ENCODE data around the gene DDX27. TPM values are rescaled to one million over a fixed set of nuclear protein-coding genes. Genes with fewer than 3 reads are reported as not detected.

DDX27 gene
- total RNA-seq, 2 donors from 2014 or later: 32.9 to 35.0 TPM

- TF ChIP-seq CTCF (IDR thresholded peaks at IDR 0.05): no peak
- no peak for TF ChIP-seq POLR2AphosphoS5 (IDR thresholded peaks at IDR 0.05)
- TF ChIP-seq POLR2A (IDR thresholded peaks at IDR 0.05): no peak
- H3K4me3 ChIP-seq: no peak overlapping the region
- no peaks in the 10 kb centered on the region for H3K9me3 ChIP-seq
- no peak overlapping the region for H3K27ac ChIP-seq
- peaks cover 10% of the 10 kb centered on the region for H3K4me1 ChIP-seq (replicated peaks)
- DNase-seq (ENCODE audit: low spot score): no peak
- intact Hi-C loops (cut with DNase I): no loop called here
- peaks cover 8 to 42% of the 10 kb centered on the region in 2 donors for H3K36me3 ChIP-seq
- WGBS: 98% methylated on average over 5 of the region's 5 CpGs
- no peaks in the 10 kb centered on the region for H3K27me3 ChIP-seq (replicated peaks; ENCODE audit: insufficient read depth)
Observed at GRCh38 chr20:49284818-49285217, 65.6 kb downstream of the DDX27 start.

GRCh38 chr20:49285233-49285668, 66.0 kb downstream of the DDX27 start:
- Histone ChIP-seq H3K9me3 (no peaks in the 10 kb centered on the region), H3K36me3 (peaks cover 8 to 42% of the 10 kb centered on the region in 2 donors)
- no peak for TF ChIP-seq POLR2AphosphoS5 (IDR thresholded peaks at IDR 0.05)

GRCh38 chr20:49285813-49286494, 66.7 kb downstream of the DDX27 start:
- WGBS: 86% methylated on average over 4 of the region's 4 CpGs
- Histone ChIP-seq H3K4me3 (no peak overlapping the region), H3K27ac (peak overlapping the region in 1 of 2 donors; percentile 14), H3K36me3 (peaks cover 5 to 37% of the 10 kb centered on the region in 2 donors), H3K4me1 (replicated peaks) (peaks cover 3% of the 10 kb centered on the region), H3K27me3 (replicated peaks; ENCODE audit: insufficient read depth) (no peaks in the 10 kb centered on the region), H3K9me3 (no peaks in the 10 kb centered on the region)
- no peak for TF ChIP-seq POLR2AphosphoS5 (IDR thresholded peaks at IDR 0.05)
- TF ChIP-seq POLR2A (IDR thresholded peaks at IDR 0.05): no peak
- TF ChIP-seq CTCF (IDR thresholded peaks at IDR 0.05): no peak
- DNase-seq (ENCODE audit: low spot score): no peak
- intact Hi-C loops (cut with DNase I): no loop called here

More at GRCh38 chr20:49285233-49285668, 66.0 kb downstream of the DDX27 start:
- Histone ChIP-seq H3K27me3 (replicated peaks; ENCODE audit: insufficient read depth) (no peaks in the 10 kb centered on the region), H3K4me1 (replicated peaks) (peaks cover 7% of the 10 kb centered on the region), H3K4me3 (no peak overlapping the region), H3K27ac (no peak overlapping the region)
- DNase-seq (ENCODE audit: low spot score): no peak
- intact Hi-C loops (cut with DNase I): no loop called here
- 97% methylated on average over 1 of the region's 1 CpG for WGBS

- no peak for DNase-seq (ENCODE audit: low spot score)
- intact Hi-C loops (cut with DNase I): no loop called here
- Histone ChIP-seq H3K36me3 (peaks cover 5 to 38% of the 10 kb centered on the region in 2 donors), H3K4me1 (replicated peaks) (peaks cover 3% of the 10 kb centered on the region), H3K4me3 (no peak overlapping the region), H3K9me3 (no peaks in the 10 kb centered on the region), H3K27ac (peak overlapping the region in 1 of 2 donors; percentile 70), H3K27me3 (replicated peaks; ENCODE audit: insufficient read depth) (no peaks in the 10 kb centered on the region)
- WGBS: 94% methylated on average over 16 of the region's 16 CpGs
- TF ChIP-seq POLR2AphosphoS5 (IDR thresholded peaks at IDR 0.05) (no peak), CTCF (IDR thresholded peaks at IDR 0.05) (no peak), POLR2A (IDR thresholded peaks at IDR 0.05) (no peak)
Observed at GRCh38 chr20:49286689-49287551, 67.7 kb downstream of the DDX27 start.

GRCh38 chr20:49287555-49288249, 68.5 kb downstream of the DDX27 start:
- Histone ChIP-seq H3K27ac (peak overlapping the region; percentile 55 to 70), H3K36me3 (peaks cover 5 to 32% of the 10 kb centered on the region in 2 donors), H3K4me1 (replicated peaks) (peaks cover 3% of the 10 kb centered on the region), H3K9me3 (no peaks in the 10 kb centered on the region), H3K4me3 (no peak overlapping the region), H3K27me3 (replicated peaks; ENCODE audit: insufficient read depth) (no peaks in the 10 kb centered on the region)
- no peak for DNase-seq (ENCODE audit: low spot score)
- intact Hi-C loops (cut with DNase I): no loop called here
- TF ChIP-seq CTCF (IDR thresholded peaks at IDR 0.05) (no peak), POLR2AphosphoS5 (IDR thresholded peaks at IDR 0.05) (no peak), POLR2A (IDR thresholded peaks at IDR 0.05) (no peak)

All from prostate gland (tissue), 2 donors.